Osteocyte (in vitro differentiated cells): ENCODE data around the gene SERPINB10. TPM values are rescaled to one million over a fixed set of nuclear protein-coding genes. Genes with fewer than 3 reads are reported as not detected.

Experiments used
- DNase-seq: peaks from one replicate; pipeline ENCODE4 v3.0.0; 2021; ENCODE audit warnings: mixed read lengths; ENCODE audit not compliant: unreplicated experiment; ENCODE audit errors: extremely low spot score
- H3K27ac Mint-ChIP-seq: one replicate; pipeline ENCODE4 v1.8.0; 2021; ENCODE audit warnings: mild to moderate bottlenecking, mixed read lengths; ENCODE audit not compliant: unreplicated experiment
- H3K27me3 Mint-ChIP-seq: one replicate; pipeline ENCODE4 v1.8.0; 2021; ENCODE audit warnings: mixed read lengths; ENCODE audit not compliant: unreplicated experiment
- H3K36me3 Mint-ChIP-seq: one replicate; pipeline ENCODE4 v1.8.0; 2021; ENCODE audit warnings: mixed read lengths; ENCODE audit not compliant: unreplicated experiment
- H3K4me1 Mint-ChIP-seq: one replicate; pipeline ENCODE4 v1.8.0; 2021; ENCODE audit warnings: mixed read lengths; ENCODE audit not compliant: unreplicated experiment
- H3K4me3 Mint-ChIP-seq: one replicate; pipeline ENCODE4 v1.8.0; 2021; ENCODE audit warnings: mild to moderate bottlenecking, moderate library complexity, mixed read lengths; ENCODE audit not compliant: unreplicated experiment
- H3K9me3 Mint-ChIP-seq: one replicate; pipeline ENCODE4 v1.8.0; 2021; ENCODE audit warnings: mixed read lengths; ENCODE audit not compliant: unreplicated experiment
- total RNA-seq: library from RNA; stranded (reverse); gene quantifications from 2 replicates; pipeline ENCODE4 v1.2.1, GENCODE V29; 2021
- TF ChIP-seq, protein P1 (sequence below): fragments of 200-600 bp; sonication (generic); IDR thresholded peaks from 2 replicates; pipeline ENCODE4 v1.5.0; 2021; ENCODE audit warnings: antibody characterized with exemption, mild to moderate bottlenecking, moderate library complexity

The SERPINB10 gene
- total RNA-seq, 1 donor from 2014 or later: not detected

DNA sequence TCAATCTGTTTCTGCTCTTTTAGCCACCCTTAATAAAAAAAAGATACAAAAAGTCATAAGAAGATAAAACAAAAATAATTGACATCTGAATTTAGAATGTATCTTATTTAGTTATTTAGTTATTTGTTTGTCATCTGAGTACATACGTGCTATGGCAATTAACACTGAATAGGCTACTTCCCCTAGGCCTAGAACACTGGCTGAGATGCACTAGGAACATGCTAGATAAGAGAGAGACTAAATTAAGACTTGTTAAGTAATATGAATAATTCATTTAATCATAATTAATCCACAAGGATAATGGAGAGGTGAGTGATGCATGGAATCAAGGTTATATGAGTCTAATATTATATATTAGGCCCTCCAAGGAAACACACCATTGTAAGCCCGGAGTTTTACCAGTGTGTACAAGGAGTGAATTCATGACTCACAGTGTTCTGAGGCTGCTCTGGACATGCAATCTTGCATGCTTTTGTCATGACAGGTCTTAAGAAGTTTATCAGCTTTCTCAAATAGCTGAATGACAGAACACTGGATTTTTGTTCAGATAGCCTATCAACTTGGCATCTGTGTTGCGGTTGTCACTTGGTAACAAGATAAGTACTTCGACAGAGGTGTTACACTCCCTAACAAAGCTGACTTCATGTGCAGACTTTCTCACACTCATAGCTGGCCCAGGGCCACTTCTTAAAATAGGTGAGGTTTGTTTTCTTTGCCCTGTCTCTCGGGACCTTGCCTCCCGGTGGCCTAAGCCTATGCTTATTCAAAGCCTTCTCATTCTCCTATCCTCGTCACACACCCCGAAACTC is 25.2 kb upstream of the SERPINB10 start:
- H3K9me3 Mint-ChIP-seq: no peaks in the 10 kb centered on the region
- H3K4me1 Mint-ChIP-seq: no peaks in the 10 kb centered on the region
- no peaks in the 10 kb centered on the region for H3K36me3 Mint-ChIP-seq
- DNase-seq: no peak
- TF ChIP-seq, protein P1, sequence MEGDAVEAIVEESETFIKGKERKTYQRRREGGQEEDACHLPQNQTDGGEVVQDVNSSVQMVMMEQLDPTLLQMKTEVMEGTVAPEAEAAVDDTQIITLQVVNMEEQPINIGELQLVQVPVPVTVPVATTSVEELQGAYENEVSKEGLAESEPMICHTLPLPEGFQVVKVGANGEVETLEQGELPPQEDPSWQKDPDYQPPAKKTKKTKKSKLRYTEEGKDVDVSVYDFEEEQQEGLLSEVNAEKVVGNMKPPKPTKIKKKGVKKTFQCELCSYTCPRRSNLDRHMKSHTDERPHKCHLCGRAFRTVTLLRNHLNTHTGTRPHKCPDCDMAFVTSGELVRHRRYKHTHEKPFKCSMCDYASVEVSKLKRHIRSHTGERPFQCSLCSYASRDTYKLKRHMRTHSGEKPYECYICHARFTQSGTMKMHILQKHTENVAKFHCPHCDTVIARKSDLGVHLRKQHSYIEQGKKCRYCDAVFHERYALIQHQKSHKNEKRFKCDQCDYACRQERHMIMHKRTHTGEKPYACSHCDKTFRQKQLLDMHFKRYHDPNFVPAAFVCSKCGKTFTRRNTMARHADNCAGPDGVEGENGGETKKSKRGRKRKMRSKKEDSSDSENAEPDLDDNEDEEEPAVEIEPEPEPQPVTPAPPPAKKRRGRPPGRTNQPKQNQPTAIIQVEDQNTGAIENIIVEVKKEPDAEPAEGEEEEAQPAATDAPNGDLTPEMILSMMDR: no peak
- H3K27me3 Mint-ChIP-seq: peaks cover 6% of the 10 kb centered on the region
- no peak overlapping the region for H3K27ac Mint-ChIP-seq
- no peak overlapping the region for H3K4me3 Mint-ChIP-seq

DNA sequence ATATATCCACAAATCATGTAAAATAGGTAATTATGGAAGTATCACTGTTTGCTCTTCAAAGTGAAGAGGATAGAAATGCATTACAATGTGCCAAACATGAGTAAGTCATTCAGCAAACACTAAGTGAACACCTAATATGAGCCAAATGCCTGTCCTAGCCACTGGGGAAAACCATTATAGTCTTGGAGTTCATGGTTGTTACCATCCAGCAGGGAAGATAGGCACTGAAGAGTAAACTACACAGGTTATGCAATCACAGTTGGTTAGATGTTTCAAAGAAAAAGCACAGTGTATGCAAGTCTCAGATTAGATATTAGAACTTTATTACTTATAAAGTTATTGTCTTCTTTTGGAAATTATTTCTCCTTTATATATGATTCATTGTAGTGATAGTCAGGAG is 24.1 kb upstream of the SERPINB10 start:
- Mint-ChIP-seq H3K36me3 (no peaks in the 10 kb centered on the region), H3K27me3 (peaks cover 7% of the 10 kb centered on the region), H3K9me3 (no peaks in the 10 kb centered on the region), H3K4me3 (no peak overlapping the region), H3K4me1 (no peaks in the 10 kb centered on the region), H3K27ac (no peak overlapping the region)
- TF ChIP-seq, protein P1: no peak
- DNase-seq: no peak

DNA sequence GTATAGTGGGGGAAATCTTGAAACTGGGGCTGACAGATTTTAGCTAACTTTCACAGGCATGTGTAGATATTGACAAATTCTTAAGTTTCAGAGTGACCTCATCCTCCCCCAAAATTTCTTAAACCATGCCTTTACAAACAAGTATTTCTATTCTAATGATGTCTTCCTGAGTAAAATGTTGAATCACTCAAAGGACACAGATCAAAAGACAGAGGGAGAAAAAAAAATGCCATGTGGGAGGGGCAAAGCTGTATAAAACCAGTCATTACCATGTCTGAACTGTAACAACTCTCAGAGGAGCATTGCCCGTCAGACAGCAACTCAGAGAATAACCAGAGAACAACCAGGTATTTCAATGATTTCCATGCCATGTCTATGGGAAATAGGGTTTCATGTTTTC is 20.3 kb upstream of the SERPINB10 start, which contains the start of gene SERPINB2:
Gene SERPINB2, plus strand, starts transcription at position 282 of the 400 bp plus-strand sequence. CDS start 3,740 bp downstream, outside the sequence.
- Mint-ChIP-seq H3K36me3 (no peaks in the 10 kb centered on the region), H3K27ac (no peak within 1 kb of the TSS), H3K9me3 (no peaks in the 10 kb centered on the region), H3K27me3 (peaks cover 7% of the 10 kb centered on the region), H3K4me3 (no peak within 1 kb of the TSS), H3K4me1 (no peaks in the 10 kb centered on the region)
- TF ChIP-seq, protein P1: no peak
- DNase-seq: no peak

DNA sequence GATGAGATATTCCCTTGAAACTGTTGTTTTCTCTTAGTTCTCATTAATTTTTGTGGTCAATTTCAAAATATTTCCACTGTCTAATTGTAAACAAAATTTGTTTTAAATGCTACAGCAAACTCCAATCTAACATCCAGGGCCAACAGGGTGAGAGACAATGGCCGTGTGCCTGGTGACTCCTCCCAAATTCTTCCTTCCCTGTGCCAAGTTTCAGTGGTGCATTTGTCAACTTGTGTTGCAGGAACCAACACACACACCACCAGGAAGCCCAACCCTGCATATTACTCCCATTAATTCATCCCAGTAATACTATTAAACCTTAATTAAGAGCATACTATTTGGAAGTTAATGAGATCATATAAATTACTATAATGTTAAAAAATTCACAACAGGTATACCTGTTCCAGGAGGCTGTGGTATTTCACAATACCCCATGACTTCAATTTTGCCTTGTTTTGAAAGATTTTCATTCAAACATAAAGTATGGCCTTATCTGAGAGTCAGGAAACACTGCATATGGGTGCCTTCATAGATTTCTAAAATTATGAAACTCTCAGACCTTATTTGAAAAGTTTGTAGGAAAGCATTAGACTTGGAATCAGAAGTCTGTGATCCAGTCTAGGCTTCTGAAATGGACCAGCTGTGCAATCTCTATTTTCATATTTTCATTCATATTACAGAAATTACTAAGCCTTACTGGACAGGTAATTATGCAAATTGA is 19.1 kb upstream of the SERPINB10 start:
- DNase-seq: no peak
- H3K4me1 Mint-ChIP-seq: no peaks in the 10 kb centered on the region
- peaks cover 7% of the 10 kb centered on the region for H3K27me3 Mint-ChIP-seq

More for the DNA sequence above, 19.1 kb upstream of the SERPINB10 start:
- Mint-ChIP-seq H3K27ac (no peak overlapping the region), H3K4me3 (no peak overlapping the region), H3K36me3 (no peaks in the 10 kb centered on the region), H3K9me3 (no peaks in the 10 kb centered on the region)
- TF ChIP-seq, protein P1: no peak
